OCI-LY7 (cell line): ENCODE data around the gene DUSP12. TPM values are rescaled to one million over a fixed set of nuclear protein-coding genes. Genes with fewer than 3 reads are reported as not detected.
"Not testable (repeated sequence)": the region's sequence is repeated elsewhere in the genome, so short reads cannot be mapped to it uniquely, and the experiment has no call there.

Source experiments
- BruUV-seq: library from RNA; stranded (reverse); fragments of 400-500 nt; replicated peaks from 2 replicates; lab custom pipeline; 2021; lab: Mats Ljungman, UMichigan
- CTCF ChIA-PET: fragments of 300-600 bp; sonication (Branson Sonifier 250); formaldehyde crosslinking; loops from one replicate; lab custom pipeline; 2022; ENCODE audit warnings: antibody characterized with exemption; ENCODE audit not compliant: unreplicated experiment; lab: Charles Lee
- POLR2A ChIA-PET: fragments of 300-600 bp; sonication (Branson Sonifier 250); formaldehyde crosslinking; loops from one replicate; lab custom pipeline; 2022; ENCODE audit warnings: antibody characterized with exemption; lab: Charles Lee
- DNase-seq: peaks from one replicate; pipeline ENCODE4 v3.0.0-alpha.2; 2015; ENCODE audit warnings: low spot score
- H2AFZ ChIP-seq: fragments of 200-600 bp; sonication (generic), shearing (Covaris generic); 2 replicates; pipeline ENCODE4 v1.6.1; 2014; ENCODE audit warnings: mild to moderate bottlenecking, antibody characterized with exemption, low read length, moderate library complexity
- H3K27ac ChIP-seq: fragments of 200-600 bp; sonication (generic); 2 replicates; pipeline ENCODE4 v1.5.1; 2014; ENCODE audit warnings: mixed run types, low read depth, mild to moderate bottlenecking, moderate library complexity, low read length, inconsistent platforms; ENCODE audit not compliant: poor library complexity, severe bottlenecking
- H3K36me3 ChIP-seq: fragments of 200-600 bp; sonication (generic); 2 replicates; pipeline ENCODE4 v1.6.1; 2014; ENCODE audit warnings: mild to moderate bottlenecking, antibody characterized with exemption, low read length, moderate library complexity, mixed read lengths; ENCODE audit not compliant: insufficient read depth
- H3K4me1 ChIP-seq: fragments of 200-600 bp; sonication (generic); 2 replicates; pipeline ENCODE4 v1.5.1; 2014; ENCODE audit warnings: mild to moderate bottlenecking, low read length; ENCODE audit not compliant: insufficient read depth, poor library complexity, severe bottlenecking
- H3K4me2 ChIP-seq: fragments of 200-600 bp; sonication (generic); 2 replicates; pipeline ENCODE4 v1.6.1; 2014; ENCODE audit warnings: mild to moderate bottlenecking, low read length
- H3K4me3 ChIP-seq: fragments of 200-600 bp; sonication (generic); 2 replicates; pipeline ENCODE4 v1.5.1; 2014; ENCODE audit warnings: mild to moderate bottlenecking, low read depth, low read length; ENCODE audit not compliant: poor library complexity, severe bottlenecking
- H3K79me2 ChIP-seq: fragments of 200-600 bp; sonication (generic); 2 replicates; pipeline ENCODE4 v1.6.1; 2016; ENCODE audit warnings: low read depth, mild to moderate bottlenecking, low read length, moderate library complexity, mixed read lengths; ENCODE audit not compliant: insufficient read depth
- H3K9me2 ChIP-seq: fragments of 200-600 bp; sonication (generic); 2 replicates; pipeline ENCODE4 v1.6.1; 2016; ENCODE audit warnings: mild to moderate bottlenecking, low read length, mixed read lengths; ENCODE audit not compliant: insufficient read depth
- H3K9me3 ChIP-seq: fragments of 200-600 bp; sonication (generic); 2 replicates; pipeline ENCODE4 v1.6.1; 2014; ENCODE audit warnings: mild to moderate bottlenecking, mixed run types, low read length, mixed read lengths
- H4K20me1 ChIP-seq: fragments of 200-600 bp; sonication (generic); 2 replicates; pipeline ENCODE4 v1.6.1; 2014; ENCODE audit warnings: mild to moderate bottlenecking, antibody characterized with exemption, low read length, moderate library complexity, mixed read lengths; ENCODE audit not compliant: insufficient read depth
- CTCF ChIP-seq: fragments of 200-600 bp; sonication (generic); conservative IDR thresholded peaks from 2 replicates; pipeline ENCODE4 v1.5.1; 2014; ENCODE audit warnings: mild to moderate bottlenecking, antibody characterized with exemption, low read length, moderate library complexity, mixed read lengths
- EZH2phosphoT487 ChIP-seq: fragments of 200-600 bp; sonication (generic); IDR thresholded peaks from 2 replicates; pipeline ENCODE4 v1.6.1; 2018; ENCODE audit warnings: low read depth, borderline replicate concordance, mild to moderate bottlenecking, mixed run types, antibody characterized with exemption, low read length, moderate library complexity, mixed read lengths
- intact Hi-C: fragments of 100-400 bp; cut with micrococcal nuclease; formaldehyde crosslinking; loops from one replicate; pipeline ENCODE4 v1.10.0; 2022; ENCODE audit not compliant: unreplicated experiment
- total RNA-seq, 2 experiments: library from RNA; depleted of rRNA in 1 of 2; stranded (reverse); fragments of >200 nt in 1 of 2; shearing (Covaris generic) in 1 of 2; gene quantifications; 2 replicates each; pipeline ENCODE4 v1.2.3, GENCODE V29; 2014 to 2022

Gene DUSP12
- total RNA-seq, 2 experiments from 2014 or later = 37.3 to 43.9 TPM

GRCh38 chr1:161768461-161768860 lies 18.9 kb downstream of the DUSP12 start:
- CTCF ChIA-PET = no interaction called here
- no peak overlapping the region for H3K27ac ChIP-seq
- intact Hi-C loops = no loop called here

GRCh38 chr1:161768986-161769672 lies 19.5 kb downstream of the DUSP12 start:
- POLR2A ChIA-PET = interaction anchor here (1.1 kb wide), 1 partner anchor 13 kb away, joined by 3 read pairs; no protein-coding TSS in a partner anchor
- H4K20me1 ChIP-seq = peaks cover 5% of the 10 kb centered on the region; the same call in 1 of the 2 replicates
- no peaks in the 10 kb centered on the region for H3K9me2 ChIP-seq
- no peaks in the 10 kb centered on the region for H3K36me3 ChIP-seq
- no peak overlapping the region for H3K4me3 ChIP-seq
- H3K27ac ChIP-seq = no peak overlapping the region
- H3K9me3 ChIP-seq = no peaks in the 10 kb centered on the region
- TF ChIP-seq EZH2phosphoT487 (no peak), CTCF (no peak)
- DNase-seq = no peak
- intact Hi-C loops = no loop called here
- peaks cover 30% of the 10 kb centered on the region for H3K4me1 ChIP-seq
- H3K79me2 ChIP-seq = peaks cover 72% of the 10 kb centered on the region; the same call in 1 of the 2 replicates
- BruUV-seq = no TSS peak
- CTCF ChIA-PET = no interaction called here
- H3K4me2 ChIP-seq = no peak overlapping the region
- no peak overlapping the region for H2AFZ ChIP-seq

More at GRCh38 chr1:161768461-161768860, 18.9 kb downstream of the DUSP12 start:
- Histone ChIP-seq H3K36me3 (no peaks in the 10 kb centered on the region), H4K20me1 (peaks cover 5% of the 10 kb centered on the region; the same call in 1 of the 2 replicates), H3K4me2 (no peak overlapping the region), H3K79me2 (peaks cover 66% of the 10 kb centered on the region; the same call in 1 of the 2 replicates), H3K4me1 (peaks cover 30% of the 10 kb centered on the region), H3K4me3 (no peak overlapping the region), H3K9me2 (no peaks in the 10 kb centered on the region), H3K9me3 (no peaks in the 10 kb centered on the region), H2AFZ (no peak overlapping the region)
- POLR2A ChIA-PET = interaction anchor here (1.1 to 1.2 kb wide), 2 partner anchors 12 to 18 kb away, joined by 3 read pairs; no protein-coding TSS in a partner anchor
- no TSS peak for BruUV-seq
- no peak for DNase-seq
- TF ChIP-seq CTCF (no peak), EZH2phosphoT487 (no peak)

- H3K27ac ChIP-seq, DNase-seq, H3K9me2 ChIP-seq, intact Hi-C loops, H3K9me3 ChIP-seq, H3K4me2 ChIP-seq, BruUV-seq, H3K4me3 ChIP-seq, H2AFZ ChIP-seq, H4K20me1 ChIP-seq, CTCF ChIA-PET, H3K36me3 ChIP-seq: not testable (repeated sequence)
- Histone ChIP-seq H3K79me2 (peaks cover 72% of the 10 kb centered on the region; the same call in 1 of the 2 replicates), H3K4me1 (peaks cover 30% of the 10 kb centered on the region)
- POLR2A ChIA-PET = interaction anchor here (1.1 kb wide), 1 partner anchor 14 kb away, joined by 3 read pairs; no protein-coding TSS in a partner anchor
Observed at GRCh38 chr1:161769673-161770045, 20.1 kb downstream of the DUSP12 start.
